Measurements from ENCODE around the gene RALGAPA2.

- TF ChIP-seq POLR2A (IDR thresholded peaks at IDR 0.05), result no peak
- TF ChIP-seq CTCF (IDR thresholded peaks at IDR 0.05), result no peak
These were observed 211.3 kb downstream of the RALGAPA2 start for GRCh38 chr20:20501128-20501527.

All from Peyer's patch (tissue), 4 donors.